Non-pigmented ciliary epithelial cell (primary cell): ENCODE data around the gene GPAM.
A peak's percentile ranks its signal among the peaks of the same experiment; 100 is the strongest.
"Not testable (repeated sequence)": the region's sequence is repeated elsewhere in the genome, so short reads cannot be mapped to it uniquely, and the experiment has no call there.

Experiments
- DNase-seq: peaks from one replicate; pipeline ENCODE4 v3.0.0-alpha.2; 2010; ENCODE audit warnings: low read depth

The GPAM gene

GRCh38 chr10:112216151-112216550 is 32.6 kb upstream of the GPAM start:
- DNase-seq: no peak

GRCh38 chr10:112215342-112215774 is 31.8 kb upstream of the GPAM start:
- no peak for DNase-seq

- no peak for DNase-seq
Measured at GRCh38 chr10:112214298-112214926, 30.8 kb upstream of the GPAM start.

- no peak for DNase-seq
Measured at GRCh38 chr10:112213836-112214235, 30.3 kb upstream of the GPAM start.

- no peak for DNase-seq
Measured at GRCh38 chr10:112213098-112213823, 29.7 kb upstream of the GPAM start.

GRCh38 chr10:112210666-112211065 is 27.1 kb upstream of the GPAM start:
- DNase-seq: no peak

GRCh38 chr10:112209684-112210131 is 26.1 kb upstream of the GPAM start:
- DNase-seq: no peak

- no peak for DNase-seq
Measured at GRCh38 chr10:112208997-112209396, 25.4 kb upstream of the GPAM start.

GRCh38 chr10:112208292-112208691 is 24.7 kb upstream of the GPAM start:
- no peak for DNase-seq

- DNase-seq: no peak
Measured at GRCh38 chr10:112203328-112204076, 19.9 kb upstream of the GPAM start.

GRCh38 chr10:112202561-112203241 is 19.1 kb upstream of the GPAM start:
- DNase-seq: peak; percentile 47

- DNase-seq: no peak
Measured at GRCh38 chr10:112202076-112202475, 18.5 kb upstream of the GPAM start.

- no peak for DNase-seq
Measured at GRCh38 chr10:112201334-112201733, 17.8 kb upstream of the GPAM start.

GRCh38 chr10:112200259-112200658 is 16.7 kb upstream of the GPAM start:
- not testable (repeated sequence) for DNase-seq

- not testable (repeated sequence) for DNase-seq
Measured at GRCh38 chr10:112197662-112198061, 14.1 kb upstream of the GPAM start.

- DNase-seq: no peak
Measured at GRCh38 chr10:112195224-112195623, 11.7 kb upstream of the GPAM start.

- no peak for DNase-seq
Measured at GRCh38 chr10:112191791-112192190, 8.2 kb upstream of the GPAM start.

GRCh38 chr10:112191041-112191590 is 7.6 kb upstream of the GPAM start:
- no peak for DNase-seq

- DNase-seq: no peak
Measured at GRCh38 chr10:112189465-112189864, 5.9 kb upstream of the GPAM start.

- no peak for DNase-seq
Measured at GRCh38 chr10:112187527-112187926, 4.0 kb upstream of the GPAM start.

- no peak for DNase-seq
Measured at GRCh38 chr10:112185959-112186358, 2.4 kb upstream of the GPAM start.

- no peak for DNase-seq
Measured at GRCh38 chr10:112184379-112184778, 814 bp upstream of the GPAM start.
